Measurements from ENCODE around the gene PLOD1.

The PLOD1 gene

DNA sequence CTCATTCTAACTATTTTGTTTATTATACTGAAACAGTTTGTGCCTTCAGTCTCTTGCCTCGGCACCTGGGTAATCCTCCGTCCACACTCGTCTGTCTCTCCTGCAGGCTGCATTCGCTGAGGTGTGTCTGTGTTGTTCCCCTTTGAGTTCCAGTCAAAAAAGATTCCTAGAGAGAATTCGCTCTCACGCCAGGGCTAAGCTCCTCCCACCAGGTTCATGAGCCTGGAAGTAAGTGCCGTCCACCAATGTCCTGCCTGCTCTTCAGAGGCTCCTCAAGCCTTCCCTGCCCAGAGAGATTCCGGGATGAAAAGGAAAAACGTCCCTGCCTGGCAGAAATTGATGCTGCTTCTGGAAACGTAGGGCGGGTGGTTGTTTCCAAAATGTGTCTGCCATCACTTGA is 21.2 kb upstream of the PLOD1 start:
- H3K27me3 ChIP-seq (ENCODE audit: insufficient read depth, low read length, poor library complexity) = no peaks in the 10 kb centered on the region
- H3K36me3 ChIP-seq (ENCODE audit: insufficient read depth, low read length) = peaks cover 8% of the 10 kb centered on the region
- DNase-seq (no peak), ATAC-seq (ENCODE audit: insufficient read depth, low read depth) (no peak)
- no peak overlapping the region for H3K4me2 ChIP-seq (ENCODE audit: insufficient read depth, low read length)
- no peak overlapping the region for H2AFZ ChIP-seq (ENCODE audit: low read depth, low read length)
- H4K20me1 ChIP-seq (ENCODE audit: insufficient read depth, low read length) = peaks cover 4% of the 10 kb centered on the region; the same call in 1 of the 2 replicates
- peaks cover 17% of the 10 kb centered on the region for H3K4me1 ChIP-seq (ENCODE audit: insufficient read depth, low read length)
- no peak overlapping the region for H3K9ac ChIP-seq (ENCODE audit: low read depth, low read length)
- no peak overlapping the region for H3K4me3 ChIP-seq (ENCODE audit: low read depth in 1 of 2, low read length in 2 of 2)
- no peaks in the 10 kb centered on the region for H3K79me2 ChIP-seq (ENCODE audit: insufficient read depth, low read length)
- no peak overlapping the region for H3K27ac ChIP-seq (ENCODE audit: low read length)
- TF ChIP-seq, protein P1, sequence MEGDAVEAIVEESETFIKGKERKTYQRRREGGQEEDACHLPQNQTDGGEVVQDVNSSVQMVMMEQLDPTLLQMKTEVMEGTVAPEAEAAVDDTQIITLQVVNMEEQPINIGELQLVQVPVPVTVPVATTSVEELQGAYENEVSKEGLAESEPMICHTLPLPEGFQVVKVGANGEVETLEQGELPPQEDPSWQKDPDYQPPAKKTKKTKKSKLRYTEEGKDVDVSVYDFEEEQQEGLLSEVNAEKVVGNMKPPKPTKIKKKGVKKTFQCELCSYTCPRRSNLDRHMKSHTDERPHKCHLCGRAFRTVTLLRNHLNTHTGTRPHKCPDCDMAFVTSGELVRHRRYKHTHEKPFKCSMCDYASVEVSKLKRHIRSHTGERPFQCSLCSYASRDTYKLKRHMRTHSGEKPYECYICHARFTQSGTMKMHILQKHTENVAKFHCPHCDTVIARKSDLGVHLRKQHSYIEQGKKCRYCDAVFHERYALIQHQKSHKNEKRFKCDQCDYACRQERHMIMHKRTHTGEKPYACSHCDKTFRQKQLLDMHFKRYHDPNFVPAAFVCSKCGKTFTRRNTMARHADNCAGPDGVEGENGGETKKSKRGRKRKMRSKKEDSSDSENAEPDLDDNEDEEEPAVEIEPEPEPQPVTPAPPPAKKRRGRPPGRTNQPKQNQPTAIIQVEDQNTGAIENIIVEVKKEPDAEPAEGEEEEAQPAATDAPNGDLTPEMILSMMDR (IDR thresholded peaks at IDR 0.05; ENCODE audit: borderline replicate concordance, extremely low read depth, low read length, poor library complexity, severe bottlenecking) = no peak
- no peak for TF ChIP-seq EZH2 (IDR thresholded peaks at IDR 0.05; ENCODE audit: borderline replicate concordance, low read depth, low read length, severe bottlenecking)
- no peaks in the 10 kb centered on the region for H3K9me3 ChIP-seq (ENCODE audit: insufficient read depth, low read length, severe bottlenecking)

- Histone ChIP-seq H3K27me3 (ENCODE audit: insufficient read depth, low read length, poor library complexity) (no peaks in the 10 kb centered on the region), H3K4me2 (ENCODE audit: insufficient read depth, low read length) (no peak overlapping the region), H3K27ac (ENCODE audit: low read length) (no peak overlapping the region), H3K36me3 (ENCODE audit: insufficient read depth, low read length) (peaks cover 15% of the 10 kb centered on the region), H3K9ac (ENCODE audit: low read depth, low read length) (no peak overlapping the region), H3K4me3 (ENCODE audit: low read depth in 1 of 2, low read length in 2 of 2) (no peak overlapping the region), H2AFZ (ENCODE audit: low read depth, low read length) (no peak overlapping the region), H3K9me3 (ENCODE audit: insufficient read depth, low read length, severe bottlenecking) (no peaks in the 10 kb centered on the region), H3K79me2 (ENCODE audit: insufficient read depth, low read length) (no peaks in the 10 kb centered on the region), H4K20me1 (ENCODE audit: insufficient read depth, low read length) (peaks cover 10% of the 10 kb centered on the region; the same call in 1 of the 2 replicates), H3K4me1 (ENCODE audit: insufficient read depth, low read length) (peaks cover 10% of the 10 kb centered on the region)
- TF ChIP-seq EZH2 (IDR thresholded peaks at IDR 0.05; ENCODE audit: borderline replicate concordance, low read depth, low read length, severe bottlenecking) = no peak
- TF ChIP-seq, protein P1 (IDR thresholded peaks at IDR 0.05; ENCODE audit: borderline replicate concordance, extremely low read depth, low read length, poor library complexity, severe bottlenecking) = no peak
- DNase-seq = no peak
- no peak for ATAC-seq (ENCODE audit: insufficient read depth, low read depth)
Observed at GRCh38 chr1:11914024-11914423, 20.5 kb upstream of the PLOD1 start.

DNA sequence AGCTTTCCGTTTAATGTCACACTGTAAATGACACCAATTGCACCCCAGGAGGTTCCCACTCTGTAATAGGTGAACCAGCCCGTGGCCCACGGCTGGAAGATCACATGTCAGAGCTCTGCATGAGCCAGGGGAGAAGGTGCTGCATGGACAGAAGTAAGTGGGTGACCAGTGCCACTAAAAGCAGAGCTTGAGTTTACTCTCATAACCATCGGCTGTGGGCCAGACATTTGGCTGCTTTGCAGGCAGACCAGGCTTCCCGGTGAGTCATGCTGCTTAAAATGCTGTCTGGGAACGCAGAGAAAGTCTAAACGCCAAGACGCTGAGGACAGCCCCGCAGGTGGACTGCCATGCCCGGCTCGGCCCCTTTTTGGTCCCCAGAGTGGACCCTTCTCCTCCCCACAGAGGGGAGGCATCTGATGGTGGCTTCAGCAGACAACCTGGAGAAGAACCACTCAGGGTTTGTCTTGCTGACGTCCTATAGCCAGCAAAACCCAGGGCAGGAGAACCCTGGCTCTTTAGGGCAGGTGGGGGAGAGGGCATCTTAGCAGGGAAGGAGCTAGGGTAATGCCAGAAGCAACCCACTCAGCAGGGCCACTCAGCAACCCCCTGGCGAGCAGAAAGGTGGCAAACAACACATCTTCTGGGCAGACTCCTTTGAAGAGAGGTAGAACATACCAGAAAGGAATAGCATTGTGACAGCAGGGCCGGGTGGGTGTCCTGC is 15.6 kb upstream of the PLOD1 start:
- Histone ChIP-seq H3K36me3 (ENCODE audit: insufficient read depth, low read length) (peaks cover 61% of the 10 kb centered on the region), H3K9me3 (ENCODE audit: insufficient read depth, low read length, severe bottlenecking) (no peaks in the 10 kb centered on the region), H3K27ac (ENCODE audit: low read length) (no peak overlapping the region), H3K4me3 (ENCODE audit: low read depth in 1 of 2, low read length in 2 of 2) (no peak overlapping the region), H4K20me1 (ENCODE audit: insufficient read depth, low read length) (peaks cover 47% of the 10 kb centered on the region), H2AFZ (ENCODE audit: low read depth, low read length) (no peak overlapping the region), H3K4me2 (ENCODE audit: insufficient read depth, low read length) (no peak overlapping the region), H3K79me2 (ENCODE audit: insufficient read depth, low read length) (peaks cover 32% of the 10 kb centered on the region), H3K4me1 (ENCODE audit: insufficient read depth, low read length) (peaks cover 27% of the 10 kb centered on the region), H3K9ac (ENCODE audit: low read depth, low read length) (no peak overlapping the region), H3K27me3 (ENCODE audit: insufficient read depth, low read length, poor library complexity) (no peaks in the 10 kb centered on the region)
- DNase-seq = no peak
- no peak for TF ChIP-seq EZH2 (IDR thresholded peaks at IDR 0.05; ENCODE audit: borderline replicate concordance, low read depth, low read length, severe bottlenecking)
- TF ChIP-seq, protein P1 (IDR thresholded peaks at IDR 0.05; ENCODE audit: borderline replicate concordance, extremely low read depth, low read length, poor library complexity, severe bottlenecking) = no peak
- no peak for ATAC-seq (ENCODE audit: insufficient read depth, low read depth)

All from DND-41 (cell line).